HL-60 (cell line): ENCODE measurements around the gene ZNF544.

Experiments
- DNase-seq, 2 experiments: peaks; one replicate each; pipeline ENCODE4 v3.0.0-alpha.2; 2010 to 2020; ENCODE audit warnings: low read depth in 1 of 2, low spot score in 1 of 2
- H3K27ac ChIP-seq: fragments of 250-450 bp; sonication (Bioruptor Pico); replicated peaks from 2 replicates; pipeline ENCODE4 v1.5.1; 2020; ENCODE audit warnings: mild to moderate bottlenecking, moderate library complexity
- H3K27me3 ChIP-seq: fragments of 250-450 bp; sonication (Bioruptor Pico); 2 replicates; pipeline ENCODE4 v1.5.1; 2021; ENCODE audit warnings: mild to moderate bottlenecking, moderate library complexity; ENCODE audit not compliant: insufficient read depth, poor library complexity, severe bottlenecking
- H3K4me3 ChIP-seq: replicated peaks from 2 replicates; pipeline ENCODE4 v1.5.1; 2011; ENCODE audit warnings: mild to moderate bottlenecking, control low read depth, low read length; ENCODE audit not compliant: insufficient read depth
- GABPA ChIP-seq: IDR thresholded peaks from 2 replicates; pipeline ENCODE4 v1.6.1; 2012; ENCODE audit warnings: low read depth
- POLR2AphosphoS5 ChIP-seq: IDR thresholded peaks from 2 replicates; pipeline ENCODE4 v1.6.1; 2012; ENCODE audit warnings: low read depth
- SPI1 ChIP-seq: IDR thresholded peaks from 2 replicates; pipeline ENCODE4 v1.6.1; 2012; ENCODE audit warnings: low read depth, mild to moderate bottlenecking, borderline replicate concordance
- TF ChIP-seq, protein P1 (sequence below): IDR thresholded peaks from 2 replicates; pipeline ENCODE4 v1.6.1; 2012; ENCODE audit warnings: low read depth; ENCODE audit not compliant: insufficient replicate concordance
- TF ChIP-seq, protein P2 (sequence below): IDR thresholded peaks from one replicate; pipeline ENCODE4 v1.5.1; 2011; ENCODE audit warnings: low read length, control low read depth, inconsistent platforms; ENCODE audit not compliant: insufficient read depth

ZNF544 gene

DNA sequence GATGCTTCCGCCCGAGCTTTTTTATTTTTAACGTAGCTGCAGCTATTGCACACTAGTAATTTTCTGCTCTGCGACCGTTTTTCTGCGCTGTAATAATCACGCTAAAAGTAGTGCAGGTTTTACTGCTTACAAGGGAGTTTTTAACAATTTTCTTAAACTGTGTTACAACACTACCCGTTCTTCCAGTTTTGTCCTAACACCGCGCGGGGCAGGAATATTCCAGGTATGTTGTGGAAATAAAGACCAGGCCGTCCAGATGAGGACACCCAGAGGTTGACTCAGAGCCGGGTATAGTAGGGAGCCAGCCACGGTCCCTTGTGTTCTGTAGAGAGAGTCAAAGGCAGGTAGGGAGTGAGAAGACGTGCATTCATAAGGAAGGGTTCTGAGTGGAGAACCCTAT lies 24.1 kb upstream of the ZNF544 start:
- H3K27ac ChIP-seq = no peak overlapping the region
- H3K27me3 ChIP-seq = no peaks in the 10 kb centered on the region
- TF ChIP-seq SPI1 (no peak), GABPA (no peak), POLR2AphosphoS5 (no peak)
- TF ChIP-seq, protein P1, sequence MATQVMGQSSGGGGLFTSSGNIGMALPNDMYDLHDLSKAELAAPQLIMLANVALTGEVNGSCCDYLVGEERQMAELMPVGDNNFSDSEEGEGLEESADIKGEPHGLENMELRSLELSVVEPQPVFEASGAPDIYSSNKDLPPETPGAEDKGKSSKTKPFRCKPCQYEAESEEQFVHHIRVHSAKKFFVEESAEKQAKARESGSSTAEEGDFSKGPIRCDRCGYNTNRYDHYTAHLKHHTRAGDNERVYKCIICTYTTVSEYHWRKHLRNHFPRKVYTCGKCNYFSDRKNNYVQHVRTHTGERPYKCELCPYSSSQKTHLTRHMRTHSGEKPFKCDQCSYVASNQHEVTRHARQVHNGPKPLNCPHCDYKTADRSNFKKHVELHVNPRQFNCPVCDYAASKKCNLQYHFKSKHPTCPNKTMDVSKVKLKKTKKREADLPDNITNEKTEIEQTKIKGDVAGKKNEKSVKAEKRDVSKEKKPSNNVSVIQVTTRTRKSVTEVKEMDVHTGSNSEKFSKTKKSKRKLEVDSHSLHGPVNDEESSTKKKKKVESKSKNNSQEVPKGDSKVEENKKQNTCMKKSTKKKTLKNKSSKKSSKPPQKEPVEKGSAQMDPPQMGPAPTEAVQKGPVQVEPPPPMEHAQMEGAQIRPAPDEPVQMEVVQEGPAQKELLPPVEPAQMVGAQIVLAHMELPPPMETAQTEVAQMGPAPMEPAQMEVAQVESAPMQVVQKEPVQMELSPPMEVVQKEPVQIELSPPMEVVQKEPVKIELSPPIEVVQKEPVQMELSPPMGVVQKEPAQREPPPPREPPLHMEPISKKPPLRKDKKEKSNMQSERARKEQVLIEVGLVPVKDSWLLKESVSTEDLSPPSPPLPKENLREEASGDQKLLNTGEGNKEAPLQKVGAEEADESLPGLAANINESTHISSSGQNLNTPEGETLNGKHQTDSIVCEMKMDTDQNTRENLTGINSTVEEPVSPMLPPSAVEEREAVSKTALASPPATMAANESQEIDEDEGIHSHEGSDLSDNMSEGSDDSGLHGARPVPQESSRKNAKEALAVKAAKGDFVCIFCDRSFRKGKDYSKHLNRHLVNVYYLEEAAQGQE = no peak
- TF ChIP-seq, protein P2, sequence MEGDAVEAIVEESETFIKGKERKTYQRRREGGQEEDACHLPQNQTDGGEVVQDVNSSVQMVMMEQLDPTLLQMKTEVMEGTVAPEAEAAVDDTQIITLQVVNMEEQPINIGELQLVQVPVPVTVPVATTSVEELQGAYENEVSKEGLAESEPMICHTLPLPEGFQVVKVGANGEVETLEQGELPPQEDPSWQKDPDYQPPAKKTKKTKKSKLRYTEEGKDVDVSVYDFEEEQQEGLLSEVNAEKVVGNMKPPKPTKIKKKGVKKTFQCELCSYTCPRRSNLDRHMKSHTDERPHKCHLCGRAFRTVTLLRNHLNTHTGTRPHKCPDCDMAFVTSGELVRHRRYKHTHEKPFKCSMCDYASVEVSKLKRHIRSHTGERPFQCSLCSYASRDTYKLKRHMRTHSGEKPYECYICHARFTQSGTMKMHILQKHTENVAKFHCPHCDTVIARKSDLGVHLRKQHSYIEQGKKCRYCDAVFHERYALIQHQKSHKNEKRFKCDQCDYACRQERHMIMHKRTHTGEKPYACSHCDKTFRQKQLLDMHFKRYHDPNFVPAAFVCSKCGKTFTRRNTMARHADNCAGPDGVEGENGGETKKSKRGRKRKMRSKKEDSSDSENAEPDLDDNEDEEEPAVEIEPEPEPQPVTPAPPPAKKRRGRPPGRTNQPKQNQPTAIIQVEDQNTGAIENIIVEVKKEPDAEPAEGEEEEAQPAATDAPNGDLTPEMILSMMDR = no peak
- DNase-seq = no peak
- no peak overlapping the region for H3K4me3 ChIP-seq

DNA sequence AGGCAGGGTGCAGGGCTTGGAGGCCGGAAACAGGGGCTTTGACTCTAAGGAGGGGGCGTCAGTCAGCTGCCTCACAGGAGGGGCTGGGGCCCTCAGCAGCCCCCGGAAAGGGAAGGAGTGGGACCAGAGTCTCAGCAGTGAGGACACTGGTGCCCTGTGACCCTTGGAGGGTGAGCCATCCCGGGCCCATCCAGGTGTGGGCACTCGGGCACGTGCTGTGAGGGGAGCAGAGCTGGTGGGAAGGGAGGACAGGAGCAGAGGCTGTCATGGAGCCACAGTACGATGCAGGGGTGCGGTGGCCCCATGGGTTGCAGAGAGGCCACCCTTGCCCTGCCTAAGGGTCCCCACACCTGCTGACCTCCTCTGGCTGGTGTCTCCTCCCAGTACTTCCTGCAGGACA lies 19.1 kb upstream of the ZNF544 start:
- no peak for DNase-seq
- TF ChIP-seq SPI1 (no peak), GABPA (no peak), POLR2AphosphoS5 (no peak)
- TF ChIP-seq, protein P2 = no peak
- TF ChIP-seq, protein P1 = no peak
- Histone ChIP-seq H3K27ac (no peak overlapping the region), H3K27me3 (no peaks in the 10 kb centered on the region), H3K4me3 (no peak overlapping the region)

DNA sequence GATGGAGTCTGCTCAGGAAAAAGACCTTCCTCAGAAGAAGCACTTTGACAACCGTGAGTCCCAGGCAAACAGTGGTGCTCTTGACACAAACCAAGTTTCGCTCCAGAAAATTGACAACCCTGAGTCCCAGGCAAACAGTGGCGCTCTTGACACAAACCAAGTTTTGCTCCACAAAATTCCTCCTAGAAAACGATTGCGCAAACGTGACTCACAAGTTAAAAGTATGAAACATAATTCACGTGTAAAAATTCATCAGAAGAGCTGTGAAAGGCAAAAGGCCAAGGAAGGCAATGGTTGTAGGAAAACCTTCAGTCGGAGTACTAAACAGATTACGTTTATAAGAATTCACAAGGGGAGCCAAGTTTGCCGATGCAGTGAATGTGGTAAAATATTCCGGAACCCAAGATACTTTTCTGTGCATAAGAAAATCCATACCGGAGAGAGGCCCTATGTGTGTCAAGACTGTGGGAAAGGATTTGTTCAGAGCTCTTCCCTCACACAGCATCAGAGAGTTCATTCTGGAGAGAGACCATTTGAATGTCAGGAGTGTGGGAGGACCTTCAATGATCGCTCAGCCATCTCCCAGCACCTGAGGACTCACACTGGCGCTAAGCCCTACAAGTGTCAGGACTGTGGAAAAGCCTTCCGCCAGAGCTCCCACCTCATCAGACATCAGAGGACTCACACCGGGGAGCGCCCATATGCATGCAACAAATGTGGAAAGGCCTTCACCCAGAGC lies 16.2 kb upstream of the ZNF544 start:
- Histone ChIP-seq H3K27me3 (no peaks in the 10 kb centered on the region), H3K4me3 (no peak overlapping the region), H3K27ac (no peak overlapping the region)
- TF ChIP-seq, protein P1 = no peak
- TF ChIP-seq POLR2AphosphoS5 (no peak), GABPA (no peak), SPI1 (no peak)
- TF ChIP-seq, protein P2 = no peak
- DNase-seq = no peak
